Measurements from ENCODE around the gene SLC6A11. TPM values are rescaled to one million over a fixed set of nuclear protein-coding genes. Genes with fewer than 3 reads are reported as not detected.

SLC6A11 gene
- total RNA-seq, 4 donors from 2014 or later = 0.05 TPM; not detected in 3

DNA sequence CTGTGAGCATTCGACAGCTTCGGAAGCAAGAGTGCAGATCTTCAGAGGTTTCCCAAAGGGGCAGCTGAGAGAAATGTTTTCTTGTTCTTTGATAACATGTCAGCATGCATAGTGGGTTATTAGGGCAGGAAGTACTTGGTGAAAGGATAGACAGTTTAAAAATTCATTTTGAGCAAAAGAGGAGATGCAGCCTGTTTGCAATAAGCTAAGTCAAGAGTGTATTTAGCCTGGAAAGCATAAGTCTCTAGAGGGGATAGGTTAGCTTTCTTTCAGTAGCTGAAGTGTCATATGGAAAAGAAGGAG, 7.4 kb downstream of the SLC6A11 start:
- Histone ChIP-seq H3K9me3 (peaks cover 0 to 28% (median 0%) of the 10 kb centered on the region in 3 donors), H3K27me3 (peaks cover 15% of the 10 kb centered on the region), H3K4me3 (no peak overlapping the region), H3K4me1 (no peaks in the 10 kb centered on the region), H3K36me3 (no peaks in the 10 kb centered on the region), H3K27ac (no peak overlapping the region)
- ATAC-seq = no peak
- WGBS, 2 donors (ENCODE audit: low coverage in 1 of 2) = 60 to 86% methylated on average over 1 of the region's 2 CpGs
- TF ChIP-seq, protein P1, sequence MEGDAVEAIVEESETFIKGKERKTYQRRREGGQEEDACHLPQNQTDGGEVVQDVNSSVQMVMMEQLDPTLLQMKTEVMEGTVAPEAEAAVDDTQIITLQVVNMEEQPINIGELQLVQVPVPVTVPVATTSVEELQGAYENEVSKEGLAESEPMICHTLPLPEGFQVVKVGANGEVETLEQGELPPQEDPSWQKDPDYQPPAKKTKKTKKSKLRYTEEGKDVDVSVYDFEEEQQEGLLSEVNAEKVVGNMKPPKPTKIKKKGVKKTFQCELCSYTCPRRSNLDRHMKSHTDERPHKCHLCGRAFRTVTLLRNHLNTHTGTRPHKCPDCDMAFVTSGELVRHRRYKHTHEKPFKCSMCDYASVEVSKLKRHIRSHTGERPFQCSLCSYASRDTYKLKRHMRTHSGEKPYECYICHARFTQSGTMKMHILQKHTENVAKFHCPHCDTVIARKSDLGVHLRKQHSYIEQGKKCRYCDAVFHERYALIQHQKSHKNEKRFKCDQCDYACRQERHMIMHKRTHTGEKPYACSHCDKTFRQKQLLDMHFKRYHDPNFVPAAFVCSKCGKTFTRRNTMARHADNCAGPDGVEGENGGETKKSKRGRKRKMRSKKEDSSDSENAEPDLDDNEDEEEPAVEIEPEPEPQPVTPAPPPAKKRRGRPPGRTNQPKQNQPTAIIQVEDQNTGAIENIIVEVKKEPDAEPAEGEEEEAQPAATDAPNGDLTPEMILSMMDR (IDR thresholded peaks at IDR 0.05) = no peak

DNA sequence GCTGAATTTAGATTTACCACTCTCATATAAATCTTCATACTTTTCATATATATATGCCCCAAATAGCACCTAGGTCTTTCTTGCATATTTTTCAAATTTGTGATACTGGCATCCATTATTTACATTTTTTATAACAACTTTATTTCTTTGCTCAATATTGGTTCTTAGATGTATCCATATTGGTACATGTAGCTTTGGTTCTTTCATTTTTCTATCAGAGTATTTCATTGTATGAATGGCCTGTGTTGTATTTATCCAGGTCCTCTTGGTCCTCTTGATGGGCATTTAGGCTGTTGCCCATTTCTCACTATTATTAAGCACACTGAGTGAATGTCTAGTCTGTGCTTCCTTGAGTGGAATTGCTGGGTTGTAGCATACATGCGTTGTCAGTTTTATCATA, 8.4 kb downstream of the SLC6A11 start:
- Histone ChIP-seq H3K4me1 (no peaks in the 10 kb centered on the region), H3K9me3 (peaks cover 0 to 28% (median 0%) of the 10 kb centered on the region in 3 donors), H3K36me3 (no peaks in the 10 kb centered on the region), H3K27ac (no peak overlapping the region), H3K27me3 (peaks cover 12% of the 10 kb centered on the region), H3K4me3 (no peak overlapping the region)
- no peak for ATAC-seq
- TF ChIP-seq, protein P1 (IDR thresholded peaks at IDR 0.05) = no peak
- WGBS, 2 donors (ENCODE audit: low coverage in 1 of 2) = 83 to 100% methylated on average over 1 of the region's 1 CpG

DNA sequence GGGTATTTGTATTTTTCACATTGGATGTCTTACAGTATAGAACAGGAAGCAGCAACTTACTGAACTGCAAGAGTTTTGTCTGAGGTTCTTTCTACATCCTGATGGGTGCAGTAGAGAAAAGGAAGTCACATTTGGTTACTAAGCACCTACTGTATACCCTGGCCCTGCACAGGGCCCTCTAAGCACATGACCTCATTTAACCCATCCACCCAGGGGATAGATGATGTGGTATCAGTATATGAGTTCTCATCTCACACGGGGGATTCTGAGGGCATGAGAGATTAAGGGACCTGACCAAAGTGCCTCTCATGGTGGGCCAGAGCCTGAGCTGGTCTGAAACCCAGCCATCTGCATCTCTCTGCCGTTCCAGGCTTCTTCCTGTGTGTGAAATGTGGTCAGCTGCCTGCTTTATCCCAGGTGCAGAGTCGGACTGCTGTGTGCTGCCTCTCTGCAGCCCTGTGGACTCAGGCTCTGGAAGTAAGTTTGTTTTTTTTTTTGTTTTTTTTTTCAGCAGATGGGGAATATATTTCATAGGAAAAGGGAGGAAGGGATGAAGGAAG, 17.9 kb downstream of the SLC6A11 start:
- Histone ChIP-seq H3K27me3 (peaks cover 8% of the 10 kb centered on the region), H3K9me3 (no peaks in the 10 kb centered on the region), H3K4me3 (no peak overlapping the region), H3K27ac (no peak overlapping the region), H3K36me3 (no peaks in the 10 kb centered on the region), H3K4me1 (peaks cover 0 to 8% (median 0%) of the 10 kb centered on the region in 3 donors)
- TF ChIP-seq EP300 (IDR thresholded peaks at IDR 0.05) (no peak), POLR2A (IDR thresholded peaks at IDR 0.05) (no peak), POLR2AphosphoS5 (IDR thresholded peaks at IDR 0.05) (no peak)
- TF ChIP-seq, protein P1 (IDR thresholded peaks at IDR 0.05) = no peak
- WGBS, 2 donors (ENCODE audit: low coverage in 1 of 2) = 40 to 47% methylated on average over 2 to 3 of the region's 3 CpGs
- no peak for ATAC-seq

DNA sequence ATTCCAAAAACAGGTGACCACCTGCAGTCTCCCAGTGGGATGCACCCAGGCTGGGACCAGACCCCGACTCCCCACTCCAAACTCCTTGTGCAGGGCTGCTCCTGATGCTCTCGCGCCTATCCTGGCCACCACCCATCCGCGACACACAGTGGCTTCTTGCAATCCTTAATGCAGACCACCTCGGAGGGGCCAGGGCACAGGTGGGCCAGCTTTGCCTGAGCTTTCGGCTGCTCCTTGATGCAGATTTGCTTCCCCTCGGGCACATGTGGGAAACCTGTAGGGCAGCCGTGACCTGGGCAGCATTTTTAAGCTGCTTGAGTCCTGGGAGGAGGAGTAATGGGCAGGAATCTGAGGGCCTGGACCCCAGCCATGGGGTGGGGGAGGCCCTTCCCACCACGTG, 18.9 kb downstream of the SLC6A11 start:
- TF ChIP-seq EP300 (IDR thresholded peaks at IDR 0.05) (no peak), POLR2A (IDR thresholded peaks at IDR 0.05) (no peak), POLR2AphosphoS5 (IDR thresholded peaks at IDR 0.05) (no peak)
- TF ChIP-seq, protein P1 (IDR thresholded peaks at IDR 0.05) = no peak
- H3K27me3 ChIP-seq = peaks cover 8% of the 10 kb centered on the region

DNA sequence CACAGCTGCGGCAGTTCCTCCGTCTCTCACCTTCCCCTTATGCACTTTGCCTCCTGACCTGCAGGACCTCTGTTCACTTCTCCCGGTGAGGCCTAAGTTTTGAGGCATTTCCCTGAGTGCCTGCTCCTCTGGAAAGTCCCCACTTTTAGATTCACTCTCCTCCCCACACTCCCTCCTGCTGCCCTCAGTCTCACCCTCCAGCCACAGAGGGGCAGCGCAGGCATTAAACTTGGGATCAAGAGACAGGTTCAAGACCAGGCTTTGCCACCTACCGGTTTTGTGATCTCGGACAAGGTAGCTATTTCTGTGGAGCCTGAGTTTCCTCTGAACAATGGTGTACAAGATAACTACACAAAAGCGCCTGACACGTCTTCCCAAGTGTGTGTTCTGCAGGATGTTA, 19.4 kb downstream of the SLC6A11 start:
- Histone ChIP-seq H3K27ac (no peak overlapping the region), H3K4me1 (peaks cover 0 to 8% (median 0%) of the 10 kb centered on the region in 3 donors), H3K9me3 (no peaks in the 10 kb centered on the region), H3K36me3 (no peaks in the 10 kb centered on the region), H3K27me3 (peaks cover 8% of the 10 kb centered on the region), H3K4me3 (no peak overlapping the region)
- WGBS, 2 donors (ENCODE audit: low coverage in 1 of 2) = 53 to 66% methylated on average over 2 to 6 of the region's 8 CpGs
- ATAC-seq = no peak
- TF ChIP-seq, protein P1 (IDR thresholded peaks at IDR 0.05) = no peak
- no peak for TF ChIP-seq EP300 (IDR thresholded peaks at IDR 0.05)
- no peak for TF ChIP-seq POLR2AphosphoS5 (IDR thresholded peaks at IDR 0.05)
- no peak for TF ChIP-seq POLR2A (IDR thresholded peaks at IDR 0.05)

More for the DNA sequence above, 18.9 kb downstream of the SLC6A11 start:
- WGBS, 2 donors (ENCODE audit: low coverage in 1 of 2) = 17 to 100% methylated on average over 1 to 2 of the region's 10 CpGs
- no peak for ATAC-seq
- Histone ChIP-seq H3K27ac (no peak overlapping the region), H3K4me3 (no peak overlapping the region), H3K36me3 (no peaks in the 10 kb centered on the region), H3K9me3 (no peaks in the 10 kb centered on the region), H3K4me1 (peaks cover 0 to 8% (median 0%) of the 10 kb centered on the region in 3 donors)

Measured in gastroesophageal sphincter (tissue), 4 donors.